ENCODE data around the gene FSD1. TPM values are rescaled to one million over a fixed set of nuclear protein-coding genes. Genes with fewer than 3 reads are reported as not detected.
"Not testable (repeated sequence)": the region's sequence is repeated elsewhere in the genome, so short reads cannot be mapped to it uniquely, and the experiment has no call there.

The FSD1 gene
- total and polyA plus RNA-seq, 4 donors, result 0.31 to 1.1 (median 0.48) TPM

DNA sequence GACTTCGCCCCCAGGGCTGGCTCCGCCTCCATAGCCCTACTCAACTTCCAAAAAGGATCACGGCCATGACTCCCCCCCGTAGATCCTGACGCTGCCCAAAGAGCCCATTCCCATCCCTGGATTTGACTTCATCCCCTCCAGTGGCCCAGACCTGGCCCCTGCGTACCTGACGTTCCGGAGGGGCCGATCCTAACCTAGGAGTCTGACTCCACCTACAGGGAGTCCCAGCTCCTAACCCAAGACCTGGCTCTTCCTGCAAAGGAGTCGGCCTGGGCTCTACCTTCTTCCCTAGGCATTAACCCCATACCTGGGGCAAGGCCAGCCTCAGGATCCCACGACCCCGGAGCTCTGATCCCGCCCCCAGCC is 23.5 kb downstream of the FSD1 start:
- DNase-seq (no peak), ATAC-seq (ENCODE audit: insufficient read depth, low FRiP score) (peak; percentile 5)
- WGBS, 2 donors, result 13 to 14% methylated on average over 12 to 13 of the region's 13 CpGs
- Histone ChIP-seq H3K9me3 (ENCODE audit: control insufficient read depth in 4 of 4, insufficient read depth in 3 of 4, low read length in 3 of 4) (no peaks in the 10 kb centered on the region), H3K4me3 (peak overlapping the region; percentile 18), H3K36me3 (ENCODE audit: control insufficient read depth in 4 of 4, insufficient read depth in 4 of 4, low read length in 4 of 4) (no peaks in the 10 kb centered on the region), H3K27me3 (ENCODE audit: control insufficient read depth in 3 of 3, insufficient read depth in 3 of 3, low read length in 2 of 3) (peaks cover 0 to 6% (median 2%) of the 10 kb centered on the region in 3 donors), H3K4me1 (ENCODE audit: control insufficient read depth in 5 of 5, insufficient read depth in 5 of 5, low read length in 5 of 5) (peaks cover 0 to 10% (median 2%) of the 10 kb centered on the region in 5 donors), H3K9ac (ENCODE audit: insufficient read depth in 1 of 2, low read length in 2 of 2) (no peak overlapping the region), H3K27ac (ENCODE audit: low read depth in 1 of 2, low read length in 1 of 2) (no peak overlapping the region)
- TF ChIP-seq, protein P1, sequence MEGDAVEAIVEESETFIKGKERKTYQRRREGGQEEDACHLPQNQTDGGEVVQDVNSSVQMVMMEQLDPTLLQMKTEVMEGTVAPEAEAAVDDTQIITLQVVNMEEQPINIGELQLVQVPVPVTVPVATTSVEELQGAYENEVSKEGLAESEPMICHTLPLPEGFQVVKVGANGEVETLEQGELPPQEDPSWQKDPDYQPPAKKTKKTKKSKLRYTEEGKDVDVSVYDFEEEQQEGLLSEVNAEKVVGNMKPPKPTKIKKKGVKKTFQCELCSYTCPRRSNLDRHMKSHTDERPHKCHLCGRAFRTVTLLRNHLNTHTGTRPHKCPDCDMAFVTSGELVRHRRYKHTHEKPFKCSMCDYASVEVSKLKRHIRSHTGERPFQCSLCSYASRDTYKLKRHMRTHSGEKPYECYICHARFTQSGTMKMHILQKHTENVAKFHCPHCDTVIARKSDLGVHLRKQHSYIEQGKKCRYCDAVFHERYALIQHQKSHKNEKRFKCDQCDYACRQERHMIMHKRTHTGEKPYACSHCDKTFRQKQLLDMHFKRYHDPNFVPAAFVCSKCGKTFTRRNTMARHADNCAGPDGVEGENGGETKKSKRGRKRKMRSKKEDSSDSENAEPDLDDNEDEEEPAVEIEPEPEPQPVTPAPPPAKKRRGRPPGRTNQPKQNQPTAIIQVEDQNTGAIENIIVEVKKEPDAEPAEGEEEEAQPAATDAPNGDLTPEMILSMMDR (IDR thresholded peaks at IDR 0.05; ENCODE audit: control extremely low read depth, extremely low read depth), result no peak

DNA sequence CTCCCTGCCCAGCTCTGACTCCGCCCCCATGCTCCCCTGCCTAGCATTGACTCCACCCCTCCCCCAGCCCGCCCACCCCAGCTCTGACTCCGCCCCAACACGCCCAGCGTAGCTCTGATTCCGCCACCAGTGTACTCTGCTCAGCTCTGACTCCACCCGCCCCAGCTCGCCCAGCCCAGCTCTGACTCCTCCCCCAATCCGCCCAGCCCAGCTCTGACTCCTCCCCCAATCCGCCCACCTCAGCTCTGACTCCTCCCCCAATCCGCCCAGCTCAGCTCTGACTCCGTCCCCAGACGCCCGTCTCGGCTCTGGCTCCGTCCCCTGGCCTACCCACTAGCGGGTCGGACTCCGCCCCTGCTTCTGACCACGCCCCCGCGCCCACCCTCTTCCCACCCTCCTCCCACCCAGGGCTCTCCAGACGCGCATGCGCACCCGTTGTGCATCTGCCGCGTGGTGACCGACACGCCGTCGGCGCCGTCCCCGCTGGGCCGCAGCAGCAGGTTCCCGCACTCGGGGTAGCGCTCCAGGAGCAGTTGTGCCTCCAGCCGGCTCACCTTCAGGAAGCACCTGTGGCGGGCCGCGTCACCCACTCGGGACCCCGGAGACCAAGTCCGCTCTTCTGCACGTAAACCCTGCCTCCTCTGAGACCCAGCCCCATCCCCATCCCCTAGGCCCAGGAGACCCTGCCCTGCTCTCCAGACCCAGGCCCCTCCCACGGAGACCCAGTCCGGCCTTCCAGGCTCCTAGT is 24.0 kb downstream of the FSD1 start:
- Histone ChIP-seq H3K4me1 (ENCODE audit: control insufficient read depth in 5 of 5, insufficient read depth in 5 of 5, low read length in 5 of 5) (peaks cover 0 to 10% (median 2%) of the 10 kb centered on the region in 5 donors), H3K9me3 (ENCODE audit: control insufficient read depth in 4 of 4, insufficient read depth in 3 of 4, low read length in 3 of 4) (no peaks in the 10 kb centered on the region), H3K36me3 (ENCODE audit: control insufficient read depth in 4 of 4, insufficient read depth in 4 of 4, low read length in 4 of 4) (no peaks in the 10 kb centered on the region), H3K27ac (ENCODE audit: low read depth in 1 of 2, low read length in 1 of 2) (no peak overlapping the region), H3K27me3 (ENCODE audit: control insufficient read depth in 3 of 3, insufficient read depth in 3 of 3, low read length in 2 of 3) (peaks cover 0 to 6% (median 2%) of the 10 kb centered on the region in 3 donors), H3K9ac (ENCODE audit: insufficient read depth in 1 of 2, low read length in 2 of 2) (peak overlapping the region in 1 of 2 donors; percentile 37), H3K4me3 (no peak overlapping the region)
- TF ChIP-seq, protein P1 (IDR thresholded peaks at IDR 0.05; ENCODE audit: control extremely low read depth, extremely low read depth), result no peak
- ATAC-seq (ENCODE audit: insufficient read depth, low FRiP score), result peak; percentile 92
- DNase-seq, result peak; percentile 94 to 99 (median 96)
- WGBS, 2 donors, result 1 to 4% methylated on average over 48 to 49 of the region's 49 CpGs

DNA sequence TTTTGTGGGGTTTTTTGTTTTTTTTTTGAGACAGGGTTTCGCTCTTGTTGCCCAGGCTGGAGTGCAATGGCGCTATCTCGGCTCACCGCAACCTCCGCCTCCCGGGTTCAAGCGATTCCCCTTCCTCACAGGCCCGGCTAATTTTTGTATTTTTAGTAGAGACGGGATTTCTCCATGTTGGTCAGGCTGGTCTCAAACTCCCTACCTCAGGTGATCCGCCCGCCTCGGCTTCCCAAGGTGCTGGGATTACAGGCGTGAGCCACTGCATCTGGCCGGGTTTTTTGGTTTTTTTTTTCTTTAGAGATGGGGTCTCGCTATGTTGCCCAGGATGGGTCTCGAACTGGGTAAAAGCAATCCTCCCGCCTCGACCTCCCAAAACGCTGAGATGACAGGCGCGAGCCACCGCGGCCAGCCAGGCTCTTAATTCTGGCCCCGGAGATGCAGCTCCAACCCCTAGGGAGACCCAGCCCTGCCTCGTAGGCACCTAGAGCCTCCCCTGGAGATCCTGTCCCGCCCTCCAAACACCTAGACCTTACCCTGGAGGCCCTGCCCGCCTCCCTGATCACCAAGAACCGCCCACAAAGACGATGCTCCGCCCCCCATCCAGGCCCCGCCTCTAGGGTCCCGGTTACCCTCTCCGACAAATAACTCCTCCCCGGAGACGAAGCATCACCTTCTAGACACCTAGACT is 24.7 kb downstream of the FSD1 start:
- H3K27ac ChIP-seq (ENCODE audit: low read depth in 1 of 2, low read length in 1 of 2); DNase-seq; H3K4me3 ChIP-seq: not testable (repeated sequence)

GRCh38 chr19:4329858-4330257 is 25.5 kb downstream of the FSD1 start:
- no peak overlapping the region for H3K9ac ChIP-seq (ENCODE audit: insufficient read depth in 1 of 2, low read length in 2 of 2)
- no peak overlapping the region for H3K4me3 ChIP-seq
- ATAC-seq (ENCODE audit: insufficient read depth, low FRiP score) (no peak), DNase-seq (no peak)
- WGBS, 2 donors, result 98 to 99% methylated on average over 19 of the region's 19 CpGs
- H3K27me3 ChIP-seq (ENCODE audit: control insufficient read depth in 3 of 3, insufficient read depth in 3 of 3, low read length in 2 of 3), result peaks cover 0 to 6% (median 2%) of the 10 kb centered on the region in 3 donors
- H3K27ac ChIP-seq (ENCODE audit: low read depth in 1 of 2, low read length in 1 of 2), result no peak overlapping the region
- peaks cover 0 to 10% (median 2%) of the 10 kb centered on the region in 5 donors for H3K4me1 ChIP-seq (ENCODE audit: control insufficient read depth in 5 of 5, insufficient read depth in 5 of 5, low read length in 5 of 5)
- no peaks in the 10 kb centered on the region for H3K36me3 ChIP-seq (ENCODE audit: control insufficient read depth in 4 of 4, insufficient read depth in 4 of 4, low read length in 4 of 4)
- TF ChIP-seq, protein P1 (IDR thresholded peaks at IDR 0.05; ENCODE audit: control extremely low read depth, extremely low read depth), result no peak
- H3K9me3 ChIP-seq (ENCODE audit: control insufficient read depth in 4 of 4, insufficient read depth in 3 of 4, low read length in 3 of 4), result no peaks in the 10 kb centered on the region

More for the DNA sequence above, 24.7 kb downstream of the FSD1 start:
- H3K9ac ChIP-seq (ENCODE audit: insufficient read depth in 1 of 2, low read length in 2 of 2), result peak overlapping the region in 1 of 2 donors; percentile 37
- H3K9me3 ChIP-seq (ENCODE audit: control insufficient read depth in 4 of 4, insufficient read depth in 3 of 4, low read length in 3 of 4); H3K4me1 ChIP-seq (ENCODE audit: control insufficient read depth in 5 of 5, insufficient read depth in 5 of 5, low read length in 5 of 5); H3K36me3 ChIP-seq (ENCODE audit: control insufficient read depth in 4 of 4, insufficient read depth in 4 of 4, low read length in 4 of 4); ATAC-seq (ENCODE audit: insufficient read depth, low FRiP score); H3K27me3 ChIP-seq (ENCODE audit: control insufficient read depth in 3 of 3, insufficient read depth in 3 of 3, low read length in 2 of 3): not testable (repeated sequence)
- 48 to 50% methylated on average over 35 of the region's 35 CpGs for WGBS, 2 donors
